Gastroesophageal sphincter (tissue), 3 donors: ENCODE results near the gene TNFAIP2.

ENCODE experiments used
- EP300 ChIP-seq: sonication (generic); formaldehyde crosslinking; IDR thresholded peaks from one replicate; pipeline ENCODE4 v1.6.1; 2017; ENCODE audit warnings: antibody characterized with exemption, mild to moderate bottlenecking
- POLR2A ChIP-seq, 2 donors: fragments of 450-650 bp; IDR thresholded peaks; one replicate each; pipeline ENCODE4 v1.6.1; 2017; ENCODE audit warnings: antibody characterized with exemption in 2 of 2, mild to moderate bottlenecking in 2 of 2, moderate library complexity in 1 of 2
- TF ChIP-seq, protein P1 (sequence below), 4 experiments: fragments of 200-600 bp in 2 of 4; fragments of 450-650 bp in 2 of 4; sonication (generic) in 1 of 4; IDR thresholded peaks; one replicate each; pipeline ENCODE4 v1.5.1; 2017 to 2019; ENCODE audit warnings: antibody characterized with exemption in 4 of 4, mild to moderate bottlenecking in 2 of 4, moderate library complexity in 2 of 4

DNA sequence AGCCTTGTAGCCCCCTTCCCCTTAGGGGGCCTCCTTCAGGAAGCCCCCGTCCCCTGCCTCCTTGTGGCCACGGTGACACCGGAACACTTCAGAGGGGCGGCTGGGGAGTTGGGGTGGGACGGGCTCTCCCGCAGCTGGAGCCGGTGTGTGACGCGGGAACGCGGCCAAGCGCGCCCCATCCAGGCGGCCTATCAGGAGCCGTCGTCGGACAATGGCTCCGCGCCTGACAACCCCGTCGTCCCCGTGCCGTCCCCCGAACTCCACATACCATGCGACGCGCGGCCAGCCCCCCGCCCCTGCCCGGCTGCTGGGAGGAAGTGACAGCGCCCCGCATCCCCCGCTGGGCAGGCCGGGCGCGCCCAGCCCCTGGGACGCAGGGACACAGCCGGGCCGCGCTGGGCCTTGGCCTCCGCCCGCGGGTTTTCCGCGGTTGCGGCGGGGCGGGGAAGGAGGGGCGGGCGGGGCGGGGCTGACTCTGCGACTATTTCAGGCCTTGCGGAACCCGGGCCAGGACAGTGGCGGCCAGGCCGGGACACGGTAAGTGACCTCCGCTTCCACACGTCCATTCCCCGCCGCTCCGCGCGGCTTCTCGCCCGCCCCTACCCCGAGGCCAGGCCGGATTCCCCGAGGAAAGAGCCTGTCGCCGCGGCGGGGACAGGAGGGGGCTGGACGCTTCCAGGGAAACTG lies at the start of gene TNFAIP2:
- peak; percentile 81 to 88 for TF ChIP-seq POLR2A (IDR thresholded peaks at IDR 0.05)
- TF ChIP-seq, protein P1, sequence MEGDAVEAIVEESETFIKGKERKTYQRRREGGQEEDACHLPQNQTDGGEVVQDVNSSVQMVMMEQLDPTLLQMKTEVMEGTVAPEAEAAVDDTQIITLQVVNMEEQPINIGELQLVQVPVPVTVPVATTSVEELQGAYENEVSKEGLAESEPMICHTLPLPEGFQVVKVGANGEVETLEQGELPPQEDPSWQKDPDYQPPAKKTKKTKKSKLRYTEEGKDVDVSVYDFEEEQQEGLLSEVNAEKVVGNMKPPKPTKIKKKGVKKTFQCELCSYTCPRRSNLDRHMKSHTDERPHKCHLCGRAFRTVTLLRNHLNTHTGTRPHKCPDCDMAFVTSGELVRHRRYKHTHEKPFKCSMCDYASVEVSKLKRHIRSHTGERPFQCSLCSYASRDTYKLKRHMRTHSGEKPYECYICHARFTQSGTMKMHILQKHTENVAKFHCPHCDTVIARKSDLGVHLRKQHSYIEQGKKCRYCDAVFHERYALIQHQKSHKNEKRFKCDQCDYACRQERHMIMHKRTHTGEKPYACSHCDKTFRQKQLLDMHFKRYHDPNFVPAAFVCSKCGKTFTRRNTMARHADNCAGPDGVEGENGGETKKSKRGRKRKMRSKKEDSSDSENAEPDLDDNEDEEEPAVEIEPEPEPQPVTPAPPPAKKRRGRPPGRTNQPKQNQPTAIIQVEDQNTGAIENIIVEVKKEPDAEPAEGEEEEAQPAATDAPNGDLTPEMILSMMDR (IDR thresholded peaks at IDR 0.05), result no peak
- TF ChIP-seq EP300, result no peak
